ENCODE measurements around the gene CA12. TPM values are rescaled to one million over a fixed set of nuclear protein-coding genes. Genes with fewer than 3 reads are reported as not detected.

Gene CA12
- polyA plus RNA-seq, 3 donors: not detected

DNA sequence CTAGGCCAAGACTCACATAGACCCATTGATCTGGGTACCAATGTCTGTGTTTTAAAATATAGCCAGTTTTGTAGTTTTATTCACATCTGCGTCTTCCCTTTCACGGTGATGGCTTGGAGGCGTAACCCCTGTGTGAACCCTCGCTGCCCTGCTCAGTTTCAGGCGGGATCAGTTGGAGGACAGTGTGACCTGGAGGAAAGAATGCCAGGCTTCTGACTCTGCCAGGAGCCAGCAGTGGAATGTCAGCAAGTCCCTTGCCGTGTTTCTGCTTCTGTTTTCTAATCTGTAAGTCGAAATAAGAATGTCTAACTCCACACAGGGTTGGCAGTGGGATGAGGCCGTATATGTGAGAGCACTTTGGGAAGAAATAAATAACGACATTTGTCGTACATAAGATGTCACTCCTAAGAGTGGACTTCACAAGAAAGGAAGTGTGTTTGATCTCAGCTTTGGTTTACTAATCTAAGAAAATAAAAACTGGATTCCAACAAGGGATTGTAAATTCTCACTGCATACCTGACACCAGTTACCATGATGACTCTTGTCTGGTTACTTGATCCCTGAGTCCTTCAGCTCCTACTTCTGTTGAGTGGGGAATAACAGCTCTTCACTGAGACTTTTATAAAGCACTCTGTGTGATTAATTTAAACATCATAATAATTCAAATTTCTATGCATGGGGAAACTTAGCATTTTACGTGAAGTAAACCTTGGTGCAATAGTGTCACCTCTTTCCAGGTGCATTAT lies 6.3 kb upstream of the CA12 start:
- TF ChIP-seq, protein P1, sequence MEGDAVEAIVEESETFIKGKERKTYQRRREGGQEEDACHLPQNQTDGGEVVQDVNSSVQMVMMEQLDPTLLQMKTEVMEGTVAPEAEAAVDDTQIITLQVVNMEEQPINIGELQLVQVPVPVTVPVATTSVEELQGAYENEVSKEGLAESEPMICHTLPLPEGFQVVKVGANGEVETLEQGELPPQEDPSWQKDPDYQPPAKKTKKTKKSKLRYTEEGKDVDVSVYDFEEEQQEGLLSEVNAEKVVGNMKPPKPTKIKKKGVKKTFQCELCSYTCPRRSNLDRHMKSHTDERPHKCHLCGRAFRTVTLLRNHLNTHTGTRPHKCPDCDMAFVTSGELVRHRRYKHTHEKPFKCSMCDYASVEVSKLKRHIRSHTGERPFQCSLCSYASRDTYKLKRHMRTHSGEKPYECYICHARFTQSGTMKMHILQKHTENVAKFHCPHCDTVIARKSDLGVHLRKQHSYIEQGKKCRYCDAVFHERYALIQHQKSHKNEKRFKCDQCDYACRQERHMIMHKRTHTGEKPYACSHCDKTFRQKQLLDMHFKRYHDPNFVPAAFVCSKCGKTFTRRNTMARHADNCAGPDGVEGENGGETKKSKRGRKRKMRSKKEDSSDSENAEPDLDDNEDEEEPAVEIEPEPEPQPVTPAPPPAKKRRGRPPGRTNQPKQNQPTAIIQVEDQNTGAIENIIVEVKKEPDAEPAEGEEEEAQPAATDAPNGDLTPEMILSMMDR (IDR thresholded peaks at IDR 0.05): no peak
- no peak overlapping the region for H3K4me3 ChIP-seq (replicated peaks in 1 of 3; ENCODE audit: low read depth in 2 of 3, low read length in 3 of 3)
- Mint-ChIP-seq H3K27me3 (ENCODE audit: low read depth in 3 of 3) (peaks cover 10 to 22% (median 18%) of the 10 kb centered on the region in 3 donors), H3K27ac (no peak overlapping the region), H3K9me3 (peaks cover 0 to 2% (median 0%) of the 10 kb centered on the region in 7 donors), H3K4me3 (no peak overlapping the region), H3K4me1 (peaks cover 12% of the 10 kb centered on the region), H3K36me3 (no peaks in the 10 kb centered on the region)
- no peaks in the 10 kb centered on the region for H3K4me1 ChIP-seq (ENCODE audit: control insufficient read depth in 1 of 2, insufficient read depth in 2 of 2, low read length in 2 of 2)
- H3K9ac ChIP-seq (ENCODE audit: insufficient read depth, low read length, poor library complexity, severe bottlenecking): no peak overlapping the region
- H4K20me1 ChIP-seq (ENCODE audit: insufficient read depth, low read length): no peaks in the 10 kb centered on the region
- H3K27me3 ChIP-seq (ENCODE audit: control insufficient read depth in 2 of 2, insufficient read depth in 2 of 2, low read length in 2 of 2): peaks cover 8 to 14% of the 10 kb centered on the region in 2 donors
- DNase-seq: no peak
- H3K79me2 ChIP-seq (ENCODE audit: insufficient read depth, low read length): no peaks in the 10 kb centered on the region
- no peaks in the 10 kb centered on the region for H3K9me3 ChIP-seq (replicated peaks in 1 of 2; ENCODE audit: control insufficient read depth in 1 of 2, insufficient read depth in 1 of 2, low read length in 2 of 2)
- H2AFZ ChIP-seq (ENCODE audit: insufficient read depth, low read depth, low read length, poor library complexity, severe bottlenecking): no peak overlapping the region
- no peak overlapping the region for H3K4me2 ChIP-seq (replicated peaks; ENCODE audit: extremely low read depth, low read length, poor library complexity, severe bottlenecking)
- H3K36me3 ChIP-seq (replicated peaks in 1 of 2; ENCODE audit: control insufficient read depth in 1 of 2, insufficient read depth in 2 of 2, low read length in 2 of 2): no peaks in the 10 kb centered on the region
- intact Hi-C loops (cut with micrococcal nuclease): no loop called here
- 100% methylated on average over 4 of the region's 11 CpGs for WGBS (ENCODE audit: insufficient coverage)
- no peak overlapping the region for H3K27ac ChIP-seq (ENCODE audit: low read depth in 1 of 2, low read length in 2 of 2)

DNA sequence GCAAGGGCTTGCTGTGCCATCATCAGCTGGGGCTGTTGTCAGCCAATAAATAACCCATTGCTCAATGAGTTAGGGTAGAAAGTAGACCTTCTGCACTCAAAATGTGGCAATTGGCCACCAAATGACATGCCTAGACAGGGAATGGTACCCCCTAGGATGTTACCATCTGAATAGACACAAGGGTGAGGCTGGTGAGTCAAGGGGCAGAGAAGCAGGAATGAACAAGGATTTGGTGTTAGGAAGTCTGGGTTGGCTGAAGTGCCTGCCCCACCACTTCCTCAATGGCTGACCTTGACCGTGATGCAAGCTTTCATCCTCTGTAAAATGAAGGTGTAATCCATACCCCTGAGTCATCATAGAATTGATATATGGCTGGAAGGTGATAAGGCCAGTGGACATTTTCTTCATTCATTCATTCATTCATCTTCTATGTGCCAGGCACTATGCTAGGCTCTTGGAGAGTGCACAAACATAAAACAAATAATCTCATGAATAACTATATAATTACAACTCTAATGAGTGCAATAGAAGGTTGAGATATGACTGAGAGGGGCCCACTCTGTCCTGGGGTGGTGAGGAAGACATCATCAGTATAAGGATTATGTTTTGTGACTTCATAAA lies 4.4 kb upstream of the CA12 start:
- no peaks in the 10 kb centered on the region for H3K79me2 ChIP-seq (ENCODE audit: insufficient read depth, low read length)
- H3K9ac ChIP-seq (ENCODE audit: insufficient read depth, low read length, poor library complexity, severe bottlenecking): no peak overlapping the region
- peaks cover 9 to 11% of the 10 kb centered on the region in 2 donors for H3K4me1 ChIP-seq (ENCODE audit: control insufficient read depth in 1 of 2, insufficient read depth in 2 of 2, low read length in 2 of 2)
- Mint-ChIP-seq H3K9me3 (peaks cover 0 to 12% (median 0%) of the 10 kb centered on the region in 7 donors), H3K4me3 (no peak overlapping the region), H3K4me1 (peaks cover 15% of the 10 kb centered on the region), H3K36me3 (no peaks in the 10 kb centered on the region), H3K27ac (no peak overlapping the region), H3K27me3 (ENCODE audit: low read depth in 3 of 3) (peaks cover 23 to 37% (median 36%) of the 10 kb centered on the region in 3 donors)
- H3K4me3 ChIP-seq (replicated peaks in 1 of 3; ENCODE audit: low read depth in 2 of 3, low read length in 3 of 3): no peak overlapping the region
- no peaks in the 10 kb centered on the region for H3K36me3 ChIP-seq (replicated peaks in 1 of 2; ENCODE audit: control insufficient read depth in 1 of 2, insufficient read depth in 2 of 2, low read length in 2 of 2)
- no peak overlapping the region for H2AFZ ChIP-seq (ENCODE audit: insufficient read depth, low read depth, low read length, poor library complexity, severe bottlenecking)
- peaks cover 17 to 33% of the 10 kb centered on the region in 2 donors for H3K27me3 ChIP-seq (ENCODE audit: control insufficient read depth in 2 of 2, insufficient read depth in 2 of 2, low read length in 2 of 2)
- DNase-seq: no peak
- WGBS (ENCODE audit: insufficient coverage): no CpG with 5 or more reads among the region's 1 CpG
- no peak overlapping the region for H3K27ac ChIP-seq (ENCODE audit: low read depth in 1 of 2, low read length in 2 of 2)
- intact Hi-C loops (cut with micrococcal nuclease): no loop called here
- no peaks in the 10 kb centered on the region for H4K20me1 ChIP-seq (ENCODE audit: insufficient read depth, low read length)
- TF ChIP-seq, protein P1 (IDR thresholded peaks at IDR 0.05): no peak
- H3K9me3 ChIP-seq (replicated peaks in 1 of 2; ENCODE audit: control insufficient read depth in 1 of 2, insufficient read depth in 1 of 2, low read length in 2 of 2): peaks cover 0 to 3% of the 10 kb centered on the region in 2 donors
- H3K4me2 ChIP-seq (replicated peaks; ENCODE audit: extremely low read depth, low read length, poor library complexity, severe bottlenecking): no peak overlapping the region

Measured in CD14-positive monocyte (primary cell).